Effector memory CD8-positive, alpha-beta T cell (primary cell): ENCODE measurements around the gene SHISA9.

Source experiments
- ATAC-seq: fragments of 150-1000 bp; cut with Tn5 transposase; replicated peaks from 2 replicates; pipeline ENCODE4 v1.10.0; 2021; ENCODE audit warnings: mild to moderate bottlenecking, moderate library complexity
- DNase-seq, 3 experiments: peaks; one replicate each; pipeline ENCODE4 v3.0.0; 2021
- H3K27ac Mint-ChIP-seq, 2 donors: one replicate each; pipeline ENCODE4 v1.8.0; 2022; ENCODE audit warnings: mild to moderate bottlenecking in 2 of 2, mixed read lengths in 2 of 2, moderate library complexity in 2 of 2
- H3K27me3 Mint-ChIP-seq, 2 donors: one replicate each; pipeline ENCODE4 v1.8.0; 2022; ENCODE audit warnings: mixed read lengths in 2 of 2
- H3K36me3 Mint-ChIP-seq: one replicate; pipeline ENCODE4 v1.8.0; 2022; ENCODE audit warnings: mild to moderate bottlenecking, moderate library complexity, mixed read lengths; ENCODE audit not compliant: insufficient read depth
- H3K4me1 Mint-ChIP-seq, 2 donors: one replicate each; pipeline ENCODE4 v1.8.0; 2022; ENCODE audit warnings: low read depth in 2 of 2, mixed read lengths in 2 of 2
- H3K4me3 Mint-ChIP-seq, 2 donors: one replicate each; pipeline ENCODE4 v1.8.0; 2022; ENCODE audit warnings: mild to moderate bottlenecking in 2 of 2, mixed read lengths in 2 of 2, moderate library complexity in 2 of 2
- H3K9me3 Mint-ChIP-seq, 2 donors: one replicate each; pipeline ENCODE4 v1.8.0; 2022; ENCODE audit warnings: mixed read lengths in 2 of 2

The SHISA9 gene

DNA sequence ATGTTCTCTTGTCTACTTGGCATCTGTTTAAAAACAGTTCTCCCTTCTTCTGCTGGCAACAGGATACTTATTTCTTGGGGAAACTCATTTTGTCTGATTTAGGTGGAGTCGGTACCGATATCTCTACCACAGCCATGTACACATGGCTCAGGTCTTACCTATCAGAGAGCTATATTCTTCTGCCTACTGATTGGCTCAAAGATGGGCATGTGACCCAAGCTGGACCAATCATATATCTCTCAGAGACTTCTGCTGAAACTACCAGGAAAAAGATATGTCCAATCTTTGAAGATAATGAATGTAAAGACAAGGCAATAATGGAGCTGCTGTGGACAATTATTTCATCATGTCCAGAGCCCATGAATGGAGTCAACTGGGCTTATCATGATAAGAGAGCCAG lies 21.6 kb upstream of the SHISA9 start:
- no peak for ATAC-seq
- H3K27me3 Mint-ChIP-seq, result peaks cover 7% of the 10 kb centered on the region in 2 donors
- DNase-seq, result no peak
- no peaks in the 10 kb centered on the region for H3K36me3 Mint-ChIP-seq
- H3K4me3 Mint-ChIP-seq, result no peak overlapping the region
- no peaks in the 10 kb centered on the region for H3K9me3 Mint-ChIP-seq
- H3K4me1 Mint-ChIP-seq, result no peaks in the 10 kb centered on the region
- no peak overlapping the region for H3K27ac Mint-ChIP-seq

DNA sequence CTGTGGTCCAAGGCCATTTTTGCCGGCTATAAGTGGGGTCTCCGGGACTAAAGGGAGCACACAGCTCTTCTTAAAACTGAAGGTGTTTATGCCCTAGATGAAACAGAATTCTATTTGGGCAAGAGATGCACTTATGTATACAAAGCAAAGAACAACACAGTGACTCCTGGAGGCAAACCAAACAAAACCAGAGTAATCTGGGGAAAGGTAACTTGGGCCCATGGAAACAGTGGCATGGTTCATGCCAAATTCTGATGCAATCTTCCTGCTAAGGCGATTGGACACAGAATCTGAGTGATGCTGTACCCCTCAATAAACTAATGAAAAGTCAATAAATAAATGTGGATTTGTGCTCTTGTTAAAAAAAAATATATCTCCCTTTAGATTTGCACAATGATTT lies 20.2 kb upstream of the SHISA9 start:
- Mint-ChIP-seq H3K4me3 (no peak overlapping the region), H3K4me1 (no peaks in the 10 kb centered on the region), H3K27ac (no peak overlapping the region), H3K36me3 (no peaks in the 10 kb centered on the region), H3K9me3 (no peaks in the 10 kb centered on the region), H3K27me3 (peaks cover 7% of the 10 kb centered on the region in 2 donors)
- DNase-seq (no peak), ATAC-seq (no peak)

DNA sequence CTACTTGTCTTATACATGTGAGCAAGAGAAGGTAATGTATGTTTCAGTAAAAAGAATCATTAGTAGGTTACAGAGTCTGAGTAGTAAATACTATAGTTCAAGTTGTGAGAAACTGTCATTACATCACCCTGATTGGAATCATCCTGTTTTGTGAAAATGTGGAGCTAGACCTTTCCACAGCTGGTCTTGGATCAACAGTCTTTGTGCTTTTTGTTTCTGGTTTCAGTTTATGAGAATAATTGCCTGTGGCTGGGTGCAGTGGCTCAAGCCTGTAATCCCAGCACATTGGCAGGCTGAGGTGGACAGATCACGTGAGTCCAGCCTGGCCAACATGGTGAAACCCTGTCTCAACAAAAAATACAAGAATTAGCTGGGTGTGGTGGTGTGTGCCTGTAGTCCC lies 19.7 kb upstream of the SHISA9 start:
- no peak overlapping the region for H3K27ac Mint-ChIP-seq
- DNase-seq (no peak), ATAC-seq (no peak)
- no peaks in the 10 kb centered on the region for H3K9me3 Mint-ChIP-seq
- peaks cover 7% of the 10 kb centered on the region in 2 donors for H3K27me3 Mint-ChIP-seq
- H3K4me1 Mint-ChIP-seq, result no peaks in the 10 kb centered on the region
- no peak overlapping the region for H3K4me3 Mint-ChIP-seq
- no peaks in the 10 kb centered on the region for H3K36me3 Mint-ChIP-seq

DNA sequence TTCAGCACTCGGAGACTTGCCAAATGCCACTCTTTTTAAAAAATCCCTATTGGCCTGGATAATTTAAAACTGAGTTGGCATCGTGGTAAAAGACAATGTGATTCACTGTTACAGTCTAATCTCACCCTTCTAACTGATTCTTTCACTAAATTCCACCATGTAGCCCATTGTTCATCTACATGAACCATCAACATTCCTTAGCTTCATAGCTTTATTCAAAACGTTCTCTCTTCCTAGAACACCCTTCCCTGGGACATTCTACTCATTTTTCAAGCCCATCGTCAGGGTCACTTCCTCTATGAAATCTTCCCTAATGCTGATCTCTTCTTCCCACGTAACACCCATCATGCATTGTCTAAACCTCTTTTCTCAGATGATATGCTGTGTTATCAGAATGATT lies 15.7 kb upstream of the SHISA9 start:
- DNase-seq (no peak), ATAC-seq (no peak)
- H3K4me3 Mint-ChIP-seq, result no peak overlapping the region
- H3K36me3 Mint-ChIP-seq, result no peaks in the 10 kb centered on the region
- H3K27me3 Mint-ChIP-seq, result peaks cover 13 to 25% of the 10 kb centered on the region in 2 donors
- no peaks in the 10 kb centered on the region for H3K4me1 Mint-ChIP-seq
- H3K27ac Mint-ChIP-seq, result no peak overlapping the region
- no peaks in the 10 kb centered on the region for H3K9me3 Mint-ChIP-seq

DNA sequence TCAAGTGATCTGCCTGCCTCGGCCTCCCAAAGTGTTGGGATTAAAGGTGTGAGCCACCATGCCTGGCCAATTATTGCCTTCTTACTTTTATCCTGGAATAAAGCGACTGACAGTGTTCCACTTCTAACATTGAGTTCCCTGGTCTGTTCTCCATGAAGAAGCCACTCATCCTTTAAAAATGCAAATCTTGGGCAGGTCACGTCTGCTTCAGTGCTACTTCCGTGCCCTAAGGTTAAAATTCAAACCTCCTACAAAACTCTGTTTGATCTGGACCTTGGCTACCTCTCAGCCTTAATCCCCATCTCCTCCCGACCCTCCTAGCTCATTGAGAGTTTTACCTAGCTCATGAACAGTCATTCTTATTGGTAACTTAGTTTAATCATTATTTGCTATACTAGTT lies 9.6 kb upstream of the SHISA9 start:
- no peaks in the 10 kb centered on the region for H3K9me3 Mint-ChIP-seq
- DNase-seq (no peak), ATAC-seq (no peak)
- no peak overlapping the region for H3K4me3 Mint-ChIP-seq
- peaks cover 27 to 47% of the 10 kb centered on the region in 2 donors for H3K27me3 Mint-ChIP-seq
- no peaks in the 10 kb centered on the region for H3K4me1 Mint-ChIP-seq
- H3K27ac Mint-ChIP-seq, result no peak overlapping the region
- peaks cover 2% of the 10 kb centered on the region for H3K36me3 Mint-ChIP-seq

DNA sequence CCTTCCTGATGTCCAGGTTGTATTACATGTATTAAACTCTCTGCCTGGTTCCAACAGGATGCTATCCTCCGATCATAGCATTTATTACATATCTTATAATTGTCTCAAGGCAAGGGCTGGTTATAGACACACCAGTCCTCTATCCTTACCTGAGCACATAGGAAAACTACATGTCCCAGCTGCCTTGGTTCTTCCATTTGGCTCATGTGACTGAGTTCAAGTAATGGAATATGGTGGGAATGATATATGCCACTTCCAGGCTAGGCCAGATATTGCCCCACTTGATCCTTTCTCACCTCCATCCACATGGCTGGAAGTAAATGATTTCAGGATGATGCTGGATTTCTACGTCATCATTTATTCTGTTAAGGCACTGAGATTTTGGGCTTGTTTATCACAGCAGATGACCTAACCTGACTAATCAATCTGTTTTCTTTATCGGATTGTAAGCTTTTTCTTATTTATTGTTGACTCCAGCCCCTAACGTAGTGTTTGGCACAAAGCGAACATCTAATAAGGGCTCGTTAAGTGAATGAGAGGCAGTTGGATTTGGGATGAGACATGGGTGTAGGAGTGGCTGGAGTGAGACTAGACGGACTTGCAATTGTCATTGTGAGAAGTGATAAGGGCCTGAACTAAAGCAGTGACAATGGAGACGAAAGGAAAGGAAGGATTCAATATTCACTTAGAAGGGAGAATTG lies 8.2 kb upstream of the SHISA9 start:
- Mint-ChIP-seq H3K4me1 (no peaks in the 10 kb centered on the region), H3K4me3 (no peak overlapping the region), H3K9me3 (no peaks in the 10 kb centered on the region), H3K36me3 (peaks cover 2% of the 10 kb centered on the region), H3K27ac (no peak overlapping the region), H3K27me3 (peaks cover 17 to 36% of the 10 kb centered on the region in 2 donors)
- no peak for ATAC-seq
- DNase-seq, result no peak

DNA sequence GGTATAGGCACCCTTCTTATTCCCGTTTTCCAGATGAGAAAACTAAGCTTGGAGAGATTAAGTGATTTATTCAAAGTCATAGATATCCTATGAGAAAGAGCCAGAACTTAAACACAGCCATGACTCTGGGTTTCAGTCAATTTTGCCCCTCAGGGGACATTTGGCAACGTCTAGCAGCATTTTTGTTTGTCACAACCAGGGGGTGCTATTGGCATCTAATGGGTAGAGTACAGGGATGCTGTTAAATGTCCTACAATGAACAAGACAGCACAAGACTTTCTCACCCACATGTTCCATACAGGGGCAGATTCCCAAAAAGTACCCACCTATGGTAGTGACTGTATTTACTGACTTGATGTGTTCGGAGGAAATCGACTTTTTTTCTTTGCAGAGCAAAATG lies 4.8 kb upstream of the SHISA9 start:
- no peak overlapping the region for H3K27ac Mint-ChIP-seq
- DNase-seq (no peak), ATAC-seq (no peak)
- peaks cover 2% of the 10 kb centered on the region for H3K36me3 Mint-ChIP-seq
- no peaks in the 10 kb centered on the region for H3K9me3 Mint-ChIP-seq
- H3K4me3 Mint-ChIP-seq, result no peak overlapping the region
- H3K4me1 Mint-ChIP-seq, result peaks cover 0 to 3% of the 10 kb centered on the region in 2 donors
- H3K27me3 Mint-ChIP-seq, result peaks cover 33 to 56% of the 10 kb centered on the region in 2 donors

DNA sequence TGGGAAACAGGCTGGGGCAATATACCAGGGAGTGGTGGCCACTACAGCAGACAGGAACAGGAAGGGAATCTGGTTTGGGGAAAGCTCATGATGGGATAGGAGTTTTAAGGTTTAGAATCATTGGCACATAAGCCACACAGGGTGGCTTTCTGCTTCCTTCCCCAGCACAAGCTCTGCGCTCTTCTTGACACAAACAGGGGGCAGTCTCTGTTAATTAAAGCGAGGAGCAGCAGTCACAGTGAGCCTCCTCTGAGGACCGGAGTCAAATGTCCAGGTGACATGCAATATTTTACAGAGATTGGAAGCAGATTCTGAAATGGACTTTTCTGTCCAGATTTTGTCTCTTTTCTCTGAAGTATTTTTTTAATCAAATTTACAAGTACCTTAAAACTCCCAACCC lies 2.8 kb upstream of the SHISA9 start:
- Mint-ChIP-seq H3K27ac (no peak overlapping the region), H3K27me3 (peaks cover 31 to 53% of the 10 kb centered on the region in 2 donors), H3K4me1 (peaks cover 0 to 3% of the 10 kb centered on the region in 2 donors), H3K9me3 (no peaks in the 10 kb centered on the region), H3K4me3 (no peak overlapping the region), H3K36me3 (peaks cover under 1% of the 10 kb centered on the region)
- no peak for DNase-seq
- no peak for ATAC-seq

DNA sequence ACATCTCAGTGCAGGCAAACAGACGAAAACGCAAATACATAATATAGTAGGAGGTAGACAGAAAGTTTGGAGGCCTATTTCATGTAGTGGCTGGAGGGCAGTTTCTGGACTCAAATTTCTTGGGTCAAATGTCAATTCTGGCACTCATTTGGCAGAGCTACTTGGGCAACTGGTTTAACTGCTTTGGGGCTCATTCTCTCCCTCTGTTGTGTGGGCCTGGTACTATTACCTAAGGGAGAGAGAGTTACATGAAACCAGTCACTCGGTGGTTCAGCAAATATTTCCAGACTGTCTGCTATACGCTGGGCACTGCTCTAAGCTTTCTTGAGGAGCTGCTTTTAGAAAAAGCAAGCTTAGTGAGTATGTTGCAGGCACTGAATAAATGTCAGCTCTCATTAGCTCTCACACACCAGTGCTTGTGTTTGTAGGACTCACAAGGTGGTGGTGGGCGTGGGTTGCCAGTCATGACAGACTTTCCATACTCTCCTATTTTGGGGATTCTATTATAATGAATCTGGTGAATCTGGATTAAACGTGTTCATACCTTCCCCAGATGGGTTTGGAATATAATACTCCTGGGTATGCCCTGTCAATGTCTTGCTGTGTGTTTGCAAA lies 1.8 kb upstream of the SHISA9 start:
- ATAC-seq (no peak), DNase-seq (no peak)
- no peak overlapping the region for H3K27ac Mint-ChIP-seq
- peaks cover 0 to 3% of the 10 kb centered on the region in 2 donors for H3K4me1 Mint-ChIP-seq
- H3K27me3 Mint-ChIP-seq, result peaks cover 31 to 63% of the 10 kb centered on the region in 2 donors
- no peaks in the 10 kb centered on the region for H3K9me3 Mint-ChIP-seq
- H3K4me3 Mint-ChIP-seq, result no peak overlapping the region
- H3K36me3 Mint-ChIP-seq, result no peaks in the 10 kb centered on the region

DNA sequence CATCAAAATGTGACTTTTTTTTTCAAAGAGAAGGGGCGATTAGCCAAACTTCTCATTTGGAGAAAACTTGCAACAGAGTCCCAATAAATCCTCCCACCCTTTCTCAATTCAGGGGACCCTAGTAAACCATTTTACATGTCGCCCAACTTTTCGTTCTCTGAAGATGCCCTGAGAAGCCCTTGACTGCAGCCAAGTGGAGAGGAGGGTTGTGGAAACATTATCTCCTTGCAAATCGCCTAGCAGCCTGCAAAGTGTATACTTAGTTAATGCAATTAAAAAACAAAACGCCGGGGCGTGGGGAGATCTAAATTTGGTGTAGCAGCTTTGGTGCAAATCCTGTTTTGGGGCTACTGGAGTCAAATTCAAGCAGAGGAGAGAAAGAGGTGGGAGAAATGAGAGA lies 1.2 kb upstream of the SHISA9 start:
- Mint-ChIP-seq H3K36me3 (no peaks in the 10 kb centered on the region), H3K9me3 (no peaks in the 10 kb centered on the region)
- no peak for DNase-seq

DNA sequence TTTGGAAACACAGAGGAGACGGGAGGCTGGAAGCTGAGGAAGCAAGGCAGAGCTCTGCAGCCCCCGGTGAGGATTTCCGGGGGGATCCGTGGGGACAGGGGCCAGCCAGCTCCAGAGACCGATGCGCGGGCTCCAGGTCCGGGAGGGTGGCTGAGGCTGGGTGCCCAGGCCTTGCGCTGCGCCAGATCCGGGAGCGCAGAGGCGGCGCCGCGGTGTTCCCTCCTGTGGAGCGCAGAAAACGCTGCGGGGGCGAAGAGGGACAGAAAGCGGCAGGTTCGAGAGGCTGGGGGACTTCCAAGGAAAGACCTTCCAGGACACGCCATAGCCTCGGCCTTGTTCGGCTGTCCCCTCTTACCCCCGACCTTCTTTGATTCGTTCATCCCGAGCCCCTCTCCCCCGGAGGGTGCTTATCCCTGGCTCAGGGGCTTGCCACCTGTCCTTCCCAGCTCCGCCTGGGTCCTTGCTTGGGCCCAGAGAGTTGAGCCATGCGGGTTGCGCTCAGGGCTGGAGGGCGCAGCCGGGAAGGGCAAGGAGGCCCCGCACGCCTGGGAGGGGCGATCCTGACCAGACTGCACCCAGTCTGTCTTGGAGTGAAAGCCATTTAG lies 697 bp upstream of the SHISA9 start:
- Mint-ChIP-seq H3K27me3 (peaks cover 38 to 72% of the 10 kb centered on the region in 2 donors), H3K27ac (no peak overlapping the region), H3K4me1 (peaks cover 0 to 3% of the 10 kb centered on the region in 2 donors), H3K4me3 (no peak overlapping the region), H3K9me3 (no peaks in the 10 kb centered on the region), H3K36me3 (no peaks in the 10 kb centered on the region)
- DNase-seq, result no peak
- no peak for ATAC-seq

More for the DNA sequence above, 1.2 kb upstream of the SHISA9 start:
- no peak overlapping the region for H3K27ac Mint-ChIP-seq
- H3K4me1 Mint-ChIP-seq, result peaks cover 0 to 3% of the 10 kb centered on the region in 2 donors
- no peak for ATAC-seq
- H3K27me3 Mint-ChIP-seq, result peaks cover 33 to 68% of the 10 kb centered on the region in 2 donors
- H3K4me3 Mint-ChIP-seq, result no peak overlapping the region

DNA sequence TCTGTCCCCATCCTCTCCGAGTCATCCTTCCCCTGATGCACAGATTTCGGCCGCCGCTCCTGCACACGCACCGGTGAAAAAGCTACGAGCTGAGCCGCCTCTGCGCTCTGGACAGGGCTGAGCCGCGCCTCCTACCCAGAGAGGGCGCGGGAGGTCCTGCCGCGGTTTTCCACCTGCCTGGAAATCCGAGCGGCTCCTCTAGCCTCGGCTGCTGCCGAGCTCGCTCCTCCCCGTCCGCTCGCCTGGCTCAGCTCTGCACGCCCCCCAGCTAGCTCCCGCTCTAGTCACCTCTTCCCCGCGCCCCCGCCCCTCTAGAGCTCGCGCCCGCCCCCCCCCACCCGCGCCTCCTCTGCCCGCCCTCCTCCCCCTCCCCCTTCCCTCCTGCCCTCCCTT lies 198 bp upstream of the SHISA9 start:
- no peaks in the 10 kb centered on the region for H3K36me3 Mint-ChIP-seq
- H3K9me3 Mint-ChIP-seq, result no peaks in the 10 kb centered on the region
- no peak overlapping the region for H3K27ac Mint-ChIP-seq
- peaks cover 0 to 3% of the 10 kb centered on the region in 2 donors for H3K4me1 Mint-ChIP-seq
- DNase-seq (no peak), ATAC-seq (no peak)
- H3K4me3 Mint-ChIP-seq, result no peak overlapping the region
- peaks cover 43 to 72% of the 10 kb centered on the region in 2 donors for H3K27me3 Mint-ChIP-seq

DNA sequence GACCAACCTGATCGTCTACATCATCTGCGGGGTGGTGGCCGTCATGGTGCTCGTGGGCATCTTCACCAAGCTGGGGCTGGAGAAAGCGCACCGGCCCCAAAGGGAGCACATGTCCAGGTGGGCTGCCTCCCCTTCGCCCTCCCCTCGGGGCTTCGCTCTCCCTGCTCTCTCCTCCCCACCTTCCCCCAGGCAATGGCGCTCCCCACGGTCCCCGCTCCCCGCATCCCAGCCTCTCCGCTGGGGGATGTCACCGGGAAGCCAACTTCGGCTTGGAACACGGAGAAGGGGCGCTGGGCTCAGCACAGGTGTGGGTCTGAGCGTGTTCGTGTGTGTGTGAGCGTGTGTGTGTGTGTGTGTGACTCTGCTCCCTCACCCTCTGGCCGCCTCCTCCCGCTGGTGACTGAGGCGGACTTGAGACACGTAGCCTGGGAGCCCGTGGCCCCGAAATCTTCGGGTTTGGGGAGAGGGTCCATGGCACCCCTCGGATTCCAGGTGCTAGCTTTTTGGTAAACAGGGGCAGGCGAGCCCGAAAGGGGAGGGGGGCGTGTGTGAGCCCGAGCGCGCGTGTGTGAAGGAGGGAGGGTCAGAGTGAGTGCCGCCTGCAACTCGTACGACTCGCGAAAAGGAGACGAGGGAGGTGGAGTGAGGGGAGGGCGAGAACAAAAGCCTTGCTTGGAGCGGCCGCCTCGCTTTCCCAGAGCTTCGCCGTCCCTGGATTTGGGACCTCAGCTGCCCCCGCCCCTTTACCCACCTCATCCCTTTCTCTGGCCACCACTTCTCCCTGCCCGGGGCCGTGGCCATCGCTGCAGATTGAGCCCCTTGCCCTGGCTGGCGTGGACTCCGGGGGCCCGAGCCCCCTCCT lies 1.3 kb downstream of the SHISA9 start:
- DNase-seq (no peak), ATAC-seq (no peak)
- Mint-ChIP-seq H3K4me1 (peaks cover 0 to 3% of the 10 kb centered on the region in 2 donors), H3K9me3 (no peaks in the 10 kb centered on the region), H3K4me3 (no peak overlapping the region), H3K27ac (no peak overlapping the region), H3K27me3 (peaks cover 48 to 83% of the 10 kb centered on the region in 2 donors), H3K36me3 (no peaks in the 10 kb centered on the region)
